ENCODE results near the gene LIN37. TPM values are rescaled to one million over a fixed set of nuclear protein-coding genes. Genes with fewer than 3 reads are reported as not detected.

LIN37 gene
- total and polyA plus RNA-seq, 9 of the 15 experiments (the other 6 are each of a cell fraction or from before 2014, with no cell fraction given): 1.2 to 12.5 (median 8.6) TPM

GRCh38 chr19:35743640-35744429 lies 4.5 kb upstream of the LIN37 start:
- peaks cover 24% of the 10 kb centered on the region; the same call in 1 of the 3 replicates for H3K36me3 ChIP-seq (ENCODE audit: control insufficient read depth, insufficient read depth, low read length)
- H3K9me1 ChIP-seq (ENCODE audit: control insufficient read depth, insufficient read depth, low read length): no peaks in the 10 kb centered on the region
- ATAC-seq (no peak), DNase-seq (ENCODE audit: extremely low read depth in 1 of 4, low spot score in 3 of 4) (no peak), FAIRE-seq (no peak)
- no peak overlapping the region for H2AFZ ChIP-seq (ENCODE audit: low read depth, low read length)
- peak overlapping the region; percentile 95 for H3K4me2 ChIP-seq (ENCODE audit: insufficient read depth, low read length)
- BruUV-seq (replicated peaks): no TSS peak
- intact Hi-C loops (cut with micrococcal nuclease): loop anchor here (10.0 kb wide), 1 partner anchor 99 kb away; the partner anchor contains the start of genes COX6B1 and ETV2
- 74% methylated on average over 15 of the region's 19 CpGs for WGBS (ENCODE audit: insufficient coverage, low coverage, missing lambda C conversion rate)
- CTCF ChIA-PET (ENCODE audit: low intra/inter-chr PET ratio): no interaction called here
- peak overlapping the region; percentile 92 for H3K4me3 ChIP-seq
- H3K27me3 ChIP-seq (ENCODE audit: control insufficient read depth in 2 of 2, insufficient read depth in 2 of 2, low read length in 2 of 2): no peaks in the 10 kb centered on the region
- in situ Hi-C loops (cut with MboI): no loop called here
- peak overlapping the region in 1 of 2 experiments; percentile 92; a peak in 1 of 4 replicates for H3K9ac ChIP-seq (ENCODE audit: insufficient read depth in 1 of 2, low read depth in 2 of 2, low read length in 2 of 2)
- H4K20me1 ChIP-seq (replicated peaks; ENCODE audit: control insufficient read depth, insufficient read depth, low read length): no peaks in the 10 kb centered on the region
- no peaks in the 10 kb centered on the region for H3K9me3 ChIP-seq (replicated peaks; ENCODE audit: control insufficient read depth, insufficient read depth, low read depth, low read length)
- no peak overlapping the region; the same call in 2 of the 3 replicates for H3K27ac ChIP-seq (ENCODE audit: extremely low read depth, low read depth, low read length)
- peaks cover 12% of the 10 kb centered on the region for H3K79me2 ChIP-seq (ENCODE audit: control insufficient read depth, insufficient read depth, low read length)
- H3K4me1 ChIP-seq (replicated peaks in 1 of 2; ENCODE audit: control insufficient read depth in 2 of 2, insufficient read depth in 2 of 2, low read length in 2 of 2): peaks cover 29 to 59% of the 10 kb centered on the region in 2 experiments; a peak in 4 of 5 replicates
- POLR2A ChIA-PET: interaction anchor here (0.6 to 1.9 kb wide), 5 partner anchors 7 to 76 kb away, joined by 3 to 12 read pairs (median 4); no protein-coding TSS in a partner anchor
- TF ChIP-seq NCOA2 (IDR thresholded peaks at IDR 0.05; ENCODE audit: partially characterized antibody in 2 of 2): no peak
- no peak for TF ChIP-seq CLOCK (CRISPR knock-in tag; IDR thresholded peaks at IDR 0.05; ENCODE audit: borderline replicate concordance)
- no peak for TF ChIP-seq KLF10 (CRISPR knock-in tag; IDR thresholded peaks at IDR 0.05)
- no peak for TF ChIP-seq CAMTA2 (CRISPR knock-in tag; conservative IDR thresholded peaks at IDR 0.05)
- TF ChIP-seq ZNF140 (CRISPR knock-in tag; IDR thresholded peaks at IDR 0.05): no peak
- TF ChIP-seq, protein P1, sequence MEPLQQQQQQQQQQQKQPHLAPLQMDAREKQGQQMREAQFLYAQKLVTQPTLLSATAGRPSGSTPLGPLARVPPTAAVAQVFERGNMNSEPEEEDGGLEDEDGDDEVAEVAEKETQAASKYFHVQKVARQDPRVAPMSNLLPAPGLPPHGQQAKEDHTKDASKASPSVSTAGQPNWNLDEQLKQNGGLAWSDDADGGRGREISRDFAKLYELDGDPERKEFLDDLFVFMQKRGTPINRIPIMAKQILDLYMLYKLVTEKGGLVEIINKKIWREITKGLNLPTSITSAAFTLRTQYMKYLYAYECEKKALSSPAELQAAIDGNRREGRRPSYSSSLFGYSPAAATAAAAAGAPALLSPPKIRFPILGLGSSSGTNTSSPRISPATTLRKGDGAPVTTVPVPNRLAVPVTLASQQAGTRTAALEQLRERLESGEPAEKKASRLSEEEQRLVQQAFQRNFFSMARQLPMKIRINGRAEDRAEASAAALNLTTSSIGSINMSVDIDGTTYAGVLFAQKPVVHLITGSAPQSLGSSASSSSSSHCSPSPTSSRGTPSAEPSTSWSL (CRISPR knock-in tag; IDR thresholded peaks at IDR 0.05; ENCODE audit: borderline replicate concordance): no peak
- TF ChIP-seq NCOA6 (IDR thresholded peaks at IDR 0.05): no peak
- TF ChIP-seq TRIM28 (IDR thresholded peaks at IDR 0.05): no peak
- TF ChIP-seq, protein P2, sequence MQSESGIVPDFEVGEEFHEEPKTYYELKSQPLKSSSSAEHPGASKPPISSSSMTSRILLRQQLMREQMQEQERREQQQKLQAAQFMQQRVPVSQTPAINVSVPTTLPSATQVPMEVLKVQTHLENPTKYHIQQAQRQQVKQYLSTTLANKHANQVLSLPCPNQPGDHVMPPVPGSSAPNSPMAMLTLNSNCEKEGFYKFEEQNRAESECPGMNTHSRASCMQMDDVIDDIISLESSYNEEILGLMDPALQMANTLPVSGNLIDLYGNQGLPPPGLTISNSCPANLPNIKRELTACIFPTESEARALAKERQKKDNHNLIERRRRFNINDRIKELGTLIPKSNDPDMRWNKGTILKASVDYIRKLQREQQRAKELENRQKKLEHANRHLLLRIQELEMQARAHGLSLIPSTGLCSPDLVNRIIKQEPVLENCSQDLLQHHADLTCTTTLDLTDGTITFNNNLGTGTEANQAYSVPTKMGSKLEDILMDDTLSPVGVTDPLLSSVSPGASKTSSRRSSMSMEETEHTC (IDR thresholded peaks at IDR 0.05): no peak
- TF ChIP-seq NBN (IDR thresholded peaks at IDR 0.05; ENCODE audit: low read depth): no peak
- no peak for TF ChIP-seq ARID2 (IDR thresholded peaks at IDR 0.05)
- no peak for TF ChIP-seq ZNF444 (CRISPR knock-in tag; IDR thresholded peaks at IDR 0.05)
- TF ChIP-seq, protein P3, sequence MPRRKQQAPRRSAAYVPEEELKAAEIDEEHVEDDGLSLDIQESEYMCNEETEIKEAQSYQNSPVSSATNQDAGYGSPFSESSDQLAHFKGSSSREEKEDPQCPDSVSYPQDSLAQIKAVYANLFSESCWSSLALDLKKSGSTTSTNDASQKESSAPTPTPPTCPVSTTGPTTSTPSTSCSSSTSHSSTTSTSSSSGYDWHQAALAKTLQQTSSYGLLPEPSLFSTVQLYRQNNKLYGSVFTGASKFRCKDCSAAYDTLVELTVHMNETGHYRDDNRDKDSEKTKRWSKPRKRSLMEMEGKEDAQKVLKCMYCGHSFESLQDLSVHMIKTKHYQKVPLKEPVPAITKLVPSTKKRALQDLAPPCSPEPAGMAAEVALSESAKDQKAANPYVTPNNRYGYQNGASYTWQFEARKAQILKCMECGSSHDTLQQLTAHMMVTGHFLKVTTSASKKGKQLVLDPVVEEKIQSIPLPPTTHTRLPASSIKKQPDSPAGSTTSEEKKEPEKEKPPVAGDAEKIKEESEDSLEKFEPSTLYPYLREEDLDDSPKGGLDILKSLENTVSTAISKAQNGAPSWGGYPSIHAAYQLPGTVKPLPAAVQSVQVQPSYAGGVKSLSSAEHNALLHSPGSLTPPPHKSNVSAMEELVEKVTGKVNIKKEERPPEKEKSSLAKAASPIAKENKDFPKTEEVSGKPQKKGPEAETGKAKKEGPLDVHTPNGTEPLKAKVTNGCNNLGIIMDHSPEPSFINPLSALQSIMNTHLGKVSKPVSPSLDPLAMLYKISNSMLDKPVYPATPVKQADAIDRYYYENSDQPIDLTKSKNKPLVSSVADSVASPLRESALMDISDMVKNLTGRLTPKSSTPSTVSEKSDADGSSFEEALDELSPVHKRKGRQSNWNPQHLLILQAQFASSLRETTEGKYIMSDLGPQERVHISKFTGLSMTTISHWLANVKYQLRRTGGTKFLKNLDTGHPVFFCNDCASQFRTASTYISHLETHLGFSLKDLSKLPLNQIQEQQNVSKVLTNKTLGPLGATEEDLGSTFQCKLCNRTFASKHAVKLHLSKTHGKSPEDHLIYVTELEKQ (CRISPR knock-in tag; IDR thresholded peaks at IDR 0.05): no peak

Measured in K562 (cell line).